ENCODE data around the gene EIF2B2.

GRCh38 chr14:74988131-74988530, 14.6 kb upstream of the EIF2B2 start:
- TF ChIP-seq POLR2A (IDR thresholded peaks at IDR 0.05) (no peak), CTCF (IDR thresholded peaks at IDR 0.05) (no peak)

Measured in adrenal gland (tissue), 5 donors.